ENCODE measurements around the gene CELA3B.
A peak's percentile ranks its signal among the peaks of the same experiment; 100 is the strongest.
"Not testable (repeated sequence)": the region's sequence is repeated elsewhere in the genome, so short reads cannot be mapped to it uniquely, and the experiment has no call there.

The CELA3B gene

GRCh38 chr1:22012752-22013151 is 35.9 kb downstream of the CELA3B start:
- not testable (repeated sequence) for DNase-seq (ENCODE audit: low spot score)

- not testable (repeated sequence) for DNase-seq (ENCODE audit: low spot score)
Measured at GRCh38 chr1:22014575-22015206, 37.9 kb downstream of the CELA3B start.

DNA sequence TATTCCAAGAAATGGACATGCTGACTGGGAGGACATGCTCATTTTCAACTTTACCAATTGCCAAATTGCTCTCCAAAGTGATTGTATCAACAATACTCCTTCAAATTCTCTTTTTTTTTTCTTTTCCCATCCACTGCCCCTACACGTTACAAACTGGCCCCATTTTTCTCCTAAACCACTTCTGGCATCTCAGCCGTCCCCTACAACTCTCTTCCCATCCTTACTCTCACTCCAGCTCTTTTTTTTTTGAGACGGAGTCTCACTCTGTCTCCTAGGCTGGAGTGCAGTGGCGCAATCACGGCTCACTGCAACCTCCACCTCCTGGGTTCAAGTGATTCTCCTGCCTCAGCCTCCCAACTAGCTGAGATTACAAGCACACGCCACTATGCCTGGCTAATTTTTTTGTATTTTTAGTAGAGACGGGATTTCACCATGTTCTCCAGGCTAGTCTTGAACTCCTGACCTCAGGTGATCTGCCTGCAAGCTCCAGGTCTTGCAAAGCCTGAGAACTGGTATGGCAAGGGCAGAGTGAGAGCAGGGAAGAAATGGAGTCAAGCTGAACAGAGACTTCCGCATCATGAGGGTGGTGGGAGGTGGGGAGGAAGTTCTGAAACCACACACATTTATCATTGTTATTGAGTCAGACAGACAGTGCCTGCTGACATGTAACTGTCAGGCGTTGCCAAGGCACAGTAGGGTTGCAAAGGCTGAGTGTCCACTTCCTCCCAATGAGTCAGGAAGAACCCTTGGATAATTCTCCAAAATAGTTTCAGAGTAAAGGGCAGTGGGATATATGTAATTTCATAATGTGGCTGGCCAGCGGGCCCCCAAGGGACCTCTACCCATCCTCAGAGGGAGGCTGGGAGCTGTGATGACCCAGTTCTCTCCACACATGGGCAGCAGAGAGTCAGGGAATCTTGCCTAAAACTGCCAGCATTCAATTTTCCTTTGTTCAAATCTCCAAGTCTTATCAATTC is 42.0 kb downstream of the CELA3B start:
- DNase-seq (ENCODE audit: low spot score): no peak

- DNase-seq (ENCODE audit: low spot score): no peak
Measured at GRCh38 chr1:22021061-22021460, 44.2 kb downstream of the CELA3B start.

- no peak for DNase-seq (ENCODE audit: low spot score)
Measured at GRCh38 chr1:22024485-22025367, 47.9 kb downstream of the CELA3B start.

DNA sequence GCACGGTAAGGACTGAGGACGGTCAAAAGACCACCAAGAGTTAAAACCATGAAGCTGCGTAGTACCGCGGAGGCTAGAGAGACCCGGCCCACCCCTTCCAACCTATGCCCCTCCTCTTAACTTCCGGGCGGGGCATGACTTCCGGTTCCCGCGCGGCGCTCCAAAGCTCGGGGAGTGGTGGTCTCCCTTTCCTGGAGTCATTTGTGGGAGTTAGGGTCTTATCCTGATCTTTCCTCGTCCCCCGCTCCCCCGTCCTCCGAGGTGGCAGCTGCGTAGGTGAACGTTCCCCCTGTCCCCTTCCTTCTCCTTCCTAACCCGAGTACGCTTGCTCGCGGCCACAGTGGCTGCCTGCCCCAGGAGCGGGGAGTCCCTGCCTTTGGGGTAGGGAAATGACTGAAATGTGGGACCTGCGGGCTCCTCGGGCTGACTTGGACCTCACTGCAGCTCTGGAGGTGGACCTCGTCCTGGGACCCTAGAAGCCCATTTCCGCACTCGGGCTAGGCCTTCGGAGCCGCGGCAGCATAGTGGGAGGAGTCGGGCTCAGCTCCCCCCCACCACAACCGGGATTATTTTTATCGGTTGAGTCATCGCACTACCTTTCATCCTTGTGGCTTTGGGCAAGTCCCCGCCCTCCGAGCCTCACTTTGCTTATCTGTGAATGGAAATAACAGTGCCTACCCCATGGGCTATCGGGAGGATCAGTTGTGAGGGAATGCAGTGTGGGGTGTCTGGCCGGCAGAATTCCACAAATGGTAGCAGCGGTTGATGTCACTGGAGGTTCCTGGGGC is 48.7 kb downstream of the CELA3B start:
- peak; percentile 63 for DNase-seq (ENCODE audit: low spot score)

DNA sequence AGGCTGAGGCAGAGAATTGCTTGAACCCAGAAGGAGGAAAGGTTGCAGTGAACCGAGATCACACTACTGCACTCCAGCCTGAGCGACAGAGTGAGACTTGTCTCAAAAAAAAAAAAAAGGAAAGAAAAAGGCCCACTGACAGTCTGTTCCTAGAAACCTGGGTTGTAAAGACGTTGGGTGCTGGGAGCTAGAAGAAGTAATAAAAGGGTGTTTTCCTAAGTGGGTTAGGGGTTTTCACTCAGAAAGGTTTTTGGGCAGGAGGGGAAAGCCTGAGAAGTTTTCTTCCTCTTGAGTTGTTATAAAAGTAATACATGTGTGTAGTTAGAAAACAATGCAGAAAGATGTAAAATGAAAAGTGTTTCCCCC is 50.1 kb downstream of the CELA3B start:
- DNase-seq (ENCODE audit: low spot score): no peak

DNA sequence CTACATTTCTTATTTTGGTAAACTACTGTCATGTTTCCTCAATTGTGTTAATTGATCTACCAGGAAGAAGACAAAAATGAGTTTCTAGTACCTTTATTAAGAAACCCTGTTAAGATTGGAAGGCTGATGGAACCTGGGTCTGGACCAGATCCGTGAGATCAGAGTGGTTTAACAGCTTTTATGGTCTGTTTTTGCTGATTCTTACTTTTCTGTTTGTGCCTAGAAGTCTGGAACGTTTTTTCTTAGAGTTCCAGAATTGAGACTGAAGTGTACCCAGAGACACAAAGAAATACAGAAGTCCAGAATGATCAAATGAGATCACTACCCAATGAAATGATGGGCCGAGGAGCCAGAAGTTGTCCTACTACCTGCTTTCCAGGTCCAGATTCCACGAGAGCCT is 53.2 kb downstream of the CELA3B start:
- no peak for DNase-seq (ENCODE audit: low spot score)

DNA sequence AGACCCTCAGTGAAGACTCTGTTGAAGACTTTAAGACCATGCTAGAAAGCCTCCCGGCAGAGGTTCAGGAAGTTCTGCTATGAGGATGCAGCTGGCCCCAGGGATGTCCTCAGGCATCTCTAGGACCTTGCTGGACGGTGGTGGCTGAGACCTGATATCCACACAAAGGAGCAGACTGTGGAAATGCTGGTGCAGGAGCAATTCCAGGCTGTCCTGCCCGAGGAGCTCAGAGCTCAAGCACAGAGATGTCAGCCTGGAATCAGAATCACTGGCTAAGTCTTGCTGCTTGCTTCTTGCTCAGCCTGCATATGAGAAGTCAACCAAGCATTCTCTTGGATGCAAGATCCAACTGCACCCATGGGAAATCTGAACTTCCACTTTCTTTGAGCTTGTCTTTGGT is 53.7 kb downstream of the CELA3B start:
- no peak for DNase-seq (ENCODE audit: low spot score)

DNA sequence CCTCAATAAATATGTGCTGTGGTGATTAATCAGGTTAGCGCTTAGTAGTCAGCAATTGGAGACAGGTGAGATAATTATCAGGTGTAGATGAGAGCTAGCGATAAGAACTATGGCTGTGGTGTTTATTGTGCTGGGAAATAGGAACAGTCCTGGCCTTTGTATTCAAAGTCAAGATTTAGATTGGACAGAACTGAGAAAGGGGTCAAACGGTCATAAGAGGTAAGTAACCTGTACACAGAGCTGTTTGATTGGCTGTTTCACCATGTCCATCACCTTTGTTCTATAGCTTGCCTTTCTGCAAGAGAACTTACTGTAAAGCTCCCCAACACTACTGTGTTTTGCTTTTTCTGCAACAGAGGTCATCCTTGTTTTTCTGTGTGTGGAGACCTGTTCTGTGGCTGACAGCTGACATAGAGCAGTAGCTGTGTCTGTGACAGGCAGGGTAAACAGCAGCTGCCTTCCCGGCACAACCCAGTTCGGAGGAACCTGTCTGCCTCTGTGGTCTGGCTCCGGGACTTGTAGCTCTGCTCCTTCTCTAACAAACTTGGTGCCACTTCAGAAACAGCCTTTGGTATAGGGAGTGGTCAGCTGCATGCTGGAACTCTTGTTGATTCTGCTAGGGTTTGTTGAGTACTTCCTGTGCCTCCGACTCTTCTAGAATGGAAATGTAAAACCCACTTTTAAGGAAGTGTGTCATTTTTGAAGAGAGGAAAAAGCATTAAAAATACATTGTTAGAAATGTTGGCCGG is 54.6 kb downstream of the CELA3B start:
- no peak for DNase-seq (ENCODE audit: low spot score)

DNA sequence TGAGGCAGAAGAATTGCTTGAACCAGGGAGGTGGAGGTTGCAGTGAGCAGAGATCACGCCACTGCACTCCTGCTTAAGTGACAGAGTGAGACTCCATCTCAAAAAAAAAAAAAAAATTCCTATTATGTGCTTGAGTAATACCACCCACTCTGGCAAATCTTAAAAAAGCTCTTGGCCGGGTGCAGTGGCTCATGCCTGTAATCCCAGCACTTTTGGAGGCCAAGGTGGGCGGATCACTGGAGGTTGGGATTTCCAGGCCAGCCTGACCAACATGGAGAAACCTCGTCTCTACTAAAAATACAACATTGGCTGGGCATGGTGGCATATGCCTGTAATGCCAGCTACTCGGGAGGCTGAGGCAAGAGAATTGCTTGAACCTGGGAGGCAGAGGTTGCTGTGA is 58.0 kb downstream of the CELA3B start:
- DNase-seq (ENCODE audit: low spot score): not testable (repeated sequence)

- DNase-seq (ENCODE audit: low spot score): no peak
Measured at GRCh38 chr1:22037520-22037919, 60.7 kb downstream of the CELA3B start.

DNA sequence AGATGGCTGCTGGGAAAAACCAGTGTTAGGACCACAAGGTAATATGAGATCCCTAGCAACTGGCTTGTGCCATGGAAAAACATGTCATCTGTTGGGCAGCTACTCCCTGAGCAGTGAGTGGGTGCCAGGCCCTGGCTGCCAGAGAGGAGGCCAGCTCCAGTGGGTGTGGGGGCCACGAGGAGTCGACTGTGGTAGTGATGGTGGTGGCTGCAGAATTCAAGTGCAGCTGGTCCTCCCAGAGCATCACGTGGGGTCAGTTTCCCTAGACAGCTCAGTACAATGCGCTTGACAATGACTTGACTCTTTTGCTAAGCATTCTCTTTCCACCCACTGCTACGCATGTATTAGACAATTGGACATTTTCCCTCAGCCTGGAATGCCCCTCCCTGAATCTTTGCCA is 61.2 kb downstream of the CELA3B start:
- no peak for DNase-seq (ENCODE audit: low spot score)
